GM12878 (cell line): ENCODE measurements around the gene FBXL7.

ENCODE experiments used
- CHD2 ChIP-seq: IDR thresholded peaks from 2 replicates; pipeline ENCODE4 v1.6.1; 2011; ENCODE audit warnings: low read depth, low read length, improper control_type of control experiment, borderline replicate concordance
- CTCF ChIP-seq, 3 experiments: IDR thresholded peaks in 2 of 3; conservative IDR thresholded peaks in 1 of 3; 2 replicates each; pipeline ENCODE4 v1.5.1; 2011; ENCODE audit warnings: low read depth in 3 of 3, low read length in 3 of 3, mild to moderate bottlenecking in 3 of 3, control low read depth in 2 of 3, moderate library complexity in 2 of 3, inconsistent platforms in 1 of 3, mixed read lengths in 1 of 3; ENCODE audit not compliant: control insufficient read depth in 2 of 3, insufficient read depth in 1 of 3; ENCODE audit errors: extremely low read depth in 1 of 3
- EZH2 ChIP-seq: IDR thresholded peaks from 2 replicates; pipeline ENCODE4 v1.6.1; 2012; ENCODE audit warnings: low read depth, mild to moderate bottlenecking, control low read depth, inconsistent platforms, low read length, borderline replicate concordance; ENCODE audit not compliant: control insufficient read depth
- MAX ChIP-seq: IDR thresholded peaks from 2 replicates; pipeline ENCODE4 v1.6.1; 2012; ENCODE audit warnings: low read depth, low read length, improper control_type of control experiment
- SMARCA5 ChIP-seq: fragments of 450-650 bp; IDR thresholded peaks from 2 replicates; pipeline ENCODE4 v1.6.1; 2017; ENCODE audit warnings: mild to moderate bottlenecking
- USF2 ChIP-seq: IDR thresholded peaks from 2 replicates; pipeline ENCODE4 v1.6.1; 2011; ENCODE audit warnings: low read depth, low read length, improper control_type of control experiment, borderline replicate concordance
- YY1 ChIP-seq: IDR thresholded peaks from 2 replicates; pipeline ENCODE4 v1.6.1; 2011; ENCODE audit warnings: low read depth, mild to moderate bottlenecking, low read length

- TF ChIP-seq USF2 (no peak), YY1 (no peak), SMARCA5 (no peak), CHD2 (no peak), CTCF (IDR thresholded peaks at IDR 0.05 in 2 of 3, conservative IDR thresholded peaks at IDR 0.05 in 1 of 3; ENCODE audit: control insufficient read depth in 2 of 3, extremely low read depth in 1 of 3, insufficient read depth in 1 of 3, low read depth in 3 of 3, low read length in 3 of 3) (no peak), EZH2 (no peak), MAX (no peak)
Measured at GRCh38 chr5:15966651-15967050, 466.7 kb downstream of the FBXL7 start.
